Psoas muscle (tissue), 8 donors: Measurements from ENCODE around the gene PRSS12. TPM values are rescaled to one million over a fixed set of nuclear protein-coding genes. Genes with fewer than 3 reads are reported as not detected.

Experiments used
- ATAC-seq, 4 donors: fragments of 200-7000 bp; cut with Tn5 transposase; one replicate each; pipeline ENCODE4 v1.9.1; 2020; ENCODE audit warnings: moderate library complexity in 3 of 4, mild to moderate bottlenecking in 2 of 4
- DNase-seq, 2 donors: peaks; one replicate each; pipeline ENCODE4 v3.0.0-alpha.2; 2020
- H3K27ac ChIP-seq: fragments of 200-600 bp; one replicate; pipeline ENCODE4 v1.8.0; 2022
- H3K27me3 ChIP-seq, 3 donors: fragments of 200-600 bp in 1 of 3; one replicate each; pipeline versions ENCODE4 v1.6.1 to v1.8.0; 2013 to 2022; ENCODE audit warnings: low read length in 2 of 3, mild to moderate bottlenecking in 2 of 3, moderate library complexity in 1 of 3; ENCODE audit not compliant: insufficient read depth in 3 of 3
- H3K36me3 ChIP-seq, 2 donors: fragments of 200-600 bp in 1 of 2; one replicate each; pipeline versions ENCODE4 v1.6.1 to v1.8.0; 2013 to 2022; ENCODE audit warnings: low read depth in 1 of 2, mild to moderate bottlenecking in 1 of 2, moderate library complexity in 1 of 2; ENCODE audit not compliant: insufficient read depth in 1 of 2
- H3K4me1 ChIP-seq: fragments of 200-600 bp; one replicate; pipeline ENCODE4 v1.8.0; 2022
- H3K4me3 ChIP-seq: fragments of 200-600 bp; one replicate; pipeline ENCODE4 v1.8.0; 2022; ENCODE audit warnings: mild to moderate bottlenecking
- H3K9me3 ChIP-seq: fragments of 200-600 bp; one replicate; pipeline ENCODE4 v1.8.0; 2022
- WGBS, 3 donors: extraction: QIAGEN DNeasy Blood & Tissue Kit; methylation state at CpG; one replicate each; pipeline versions ENCODE4 v1.1.6 to v1.1.7; 2013; 5-methylcytosine and 5-hydroxymethylcytosine counted together
- intact Hi-C, 2 donors: fragments of 100-400 bp; cut with DNase I; formaldehyde crosslinking; loops; one replicate each; pipeline versions ENCODE4 v1.11.0 to v1.14.2; 2022
- polyA plus RNA-seq, 3 donors: library from polyadenylated mRNA; stranded (reverse); fragments of 200-250 nt; gene quantifications; one replicate each; pipeline ENCODE4 v1.2.3, GENCODE V29; 2013
- total RNA-seq, 4 donors: library from RNA; stranded (reverse); fragmentation: NEBNext Ultra II Directional in 2 of 4; extraction: Animal tissue kit (Norgen Biotek cat#: 25700) in 2 of 4; gene quantifications; one replicate each; pipeline versions ENCODE4 v1.2.1 to v1.2.4, GENCODE V29; 2021 to 2023
- TF ChIP-seq, protein P1 (sequence below): fragments of 200-600 bp; IDR thresholded peaks from one replicate; pipeline ENCODE4 v1.8.0; 2022; ENCODE audit warnings: antibody characterized with exemption
- donor health status: healthy with polysubstance abuse.
- donor health status: DM: no; HTN: no; CAD: no; lungs with moderate emphysema.
- donor health status: Bipolar disorder and iron deficiency.
- donor health status: healthy.
- donor health status: DM: yes; HTN: yes; CAD: no.
- donor health status: DM: no; HTN: no; CAD: no.
- donor health status: DM: no; HTN: no; CAD: no.
- donor health status: DM: yes; HTN: yes; CAD: no.

PRSS12 gene
- total and polyA plus RNA-seq, 7 donors = 0.01 to 0.49 (median 0.10) TPM; not detected in 1

- no peak for ATAC-seq
- no peaks in the 10 kb centered on the region for H3K4me1 ChIP-seq
- no peak for DNase-seq
- H3K4me3 ChIP-seq = no peak overlapping the region
- H3K27me3 ChIP-seq = no peaks in the 10 kb centered on the region
- H3K36me3 ChIP-seq = no peaks in the 10 kb centered on the region
- 73 to 76% (median 75%) methylated on average over 1 of the region's 1 CpG for WGBS, 3 donors
- no peaks in the 10 kb centered on the region for H3K9me3 ChIP-seq
- intact Hi-C loops = no loop called here
- no peak overlapping the region for H3K27ac ChIP-seq
- TF ChIP-seq, protein P1, sequence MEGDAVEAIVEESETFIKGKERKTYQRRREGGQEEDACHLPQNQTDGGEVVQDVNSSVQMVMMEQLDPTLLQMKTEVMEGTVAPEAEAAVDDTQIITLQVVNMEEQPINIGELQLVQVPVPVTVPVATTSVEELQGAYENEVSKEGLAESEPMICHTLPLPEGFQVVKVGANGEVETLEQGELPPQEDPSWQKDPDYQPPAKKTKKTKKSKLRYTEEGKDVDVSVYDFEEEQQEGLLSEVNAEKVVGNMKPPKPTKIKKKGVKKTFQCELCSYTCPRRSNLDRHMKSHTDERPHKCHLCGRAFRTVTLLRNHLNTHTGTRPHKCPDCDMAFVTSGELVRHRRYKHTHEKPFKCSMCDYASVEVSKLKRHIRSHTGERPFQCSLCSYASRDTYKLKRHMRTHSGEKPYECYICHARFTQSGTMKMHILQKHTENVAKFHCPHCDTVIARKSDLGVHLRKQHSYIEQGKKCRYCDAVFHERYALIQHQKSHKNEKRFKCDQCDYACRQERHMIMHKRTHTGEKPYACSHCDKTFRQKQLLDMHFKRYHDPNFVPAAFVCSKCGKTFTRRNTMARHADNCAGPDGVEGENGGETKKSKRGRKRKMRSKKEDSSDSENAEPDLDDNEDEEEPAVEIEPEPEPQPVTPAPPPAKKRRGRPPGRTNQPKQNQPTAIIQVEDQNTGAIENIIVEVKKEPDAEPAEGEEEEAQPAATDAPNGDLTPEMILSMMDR = no peak
Measured at GRCh38 chr4:118338981-118339765, 13.6 kb downstream of the PRSS12 start.

DNA sequence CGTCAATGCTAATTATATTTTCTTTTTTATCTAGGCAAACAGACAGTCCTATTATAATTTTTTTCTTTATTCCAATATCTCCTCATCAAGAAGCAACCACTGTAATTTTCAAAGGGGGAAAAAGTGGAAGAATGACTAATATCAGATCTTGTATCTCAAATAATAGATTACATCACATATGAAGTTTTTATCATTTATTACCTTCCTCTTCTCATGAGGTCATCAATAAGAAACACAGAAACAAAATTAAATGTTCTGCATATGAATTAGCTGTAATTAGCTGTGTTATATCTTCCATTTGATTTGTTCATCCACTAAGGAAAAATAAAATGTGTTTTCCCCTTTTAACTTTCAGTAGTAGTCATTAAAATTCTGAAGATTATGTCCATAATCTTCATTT, 14.3 kb downstream of the PRSS12 start:
- Histone ChIP-seq H3K36me3 (no peaks in the 10 kb centered on the region), H3K4me1 (no peaks in the 10 kb centered on the region), H3K27me3 (no peaks in the 10 kb centered on the region), H3K27ac (no peak overlapping the region), H3K4me3 (no peak overlapping the region), H3K9me3 (no peaks in the 10 kb centered on the region)
- intact Hi-C loops = no loop called here
- WGBS, 3 donors = 82% methylated on average over 1 of the region's 1 CpG
- ATAC-seq (no peak), DNase-seq (no peak)
- TF ChIP-seq, protein P1 = no peak

GRCh38 chr4:118337954-118338353, 14.8 kb downstream of the PRSS12 start:
- no peak for ATAC-seq

GRCh38 chr4:118335774-118336173, 17.0 kb downstream of the PRSS12 start:
- Histone ChIP-seq H3K9me3 (no peaks in the 10 kb centered on the region), H3K36me3 (no peaks in the 10 kb centered on the region), H3K4me3 (no peak overlapping the region), H3K27ac (no peak overlapping the region), H3K27me3 (peaks cover 0 to 2% (median 0%) of the 10 kb centered on the region in 3 donors), H3K4me1 (no peaks in the 10 kb centered on the region)
- 60 to 67% (median 66%) methylated on average over 4 of the region's 4 CpGs for WGBS, 3 donors
- TF ChIP-seq, protein P1 = no peak
- DNase-seq (no peak), ATAC-seq (no peak)
- intact Hi-C loops = no loop called here

More at GRCh38 chr4:118337954-118338353, 14.8 kb downstream of the PRSS12 start:
- intact Hi-C loops = no loop called here
- H3K9me3 ChIP-seq = no peaks in the 10 kb centered on the region
- H3K27ac ChIP-seq = no peak overlapping the region
- no peaks in the 10 kb centered on the region for H3K36me3 ChIP-seq
- WGBS, 3 donors = 85 to 93% (median 89%) methylated on average over 4 of the region's 4 CpGs
- TF ChIP-seq, protein P1 = no peak
- H3K27me3 ChIP-seq = no peaks in the 10 kb centered on the region
- no peaks in the 10 kb centered on the region for H3K4me1 ChIP-seq
- DNase-seq = no peak
- H3K4me3 ChIP-seq = no peak overlapping the region
